GM19397 (cell line): ENCODE results near the gene MBTPS2.
"Not testable (repeated sequence)": the region's sequence is repeated elsewhere in the genome, so short reads cannot be mapped to it uniquely, and the experiment has no call there.

Experiments used
- ATAC-seq: cut with Tn5 transposase; IDR thresholded peaks from one replicate; pipeline ENCODE4 v1.9.1; 2021; ENCODE audit warnings: mild to moderate bottlenecking, moderate library complexity; ENCODE audit not compliant: unreplicated experiment

MBTPS2 gene

DNA sequence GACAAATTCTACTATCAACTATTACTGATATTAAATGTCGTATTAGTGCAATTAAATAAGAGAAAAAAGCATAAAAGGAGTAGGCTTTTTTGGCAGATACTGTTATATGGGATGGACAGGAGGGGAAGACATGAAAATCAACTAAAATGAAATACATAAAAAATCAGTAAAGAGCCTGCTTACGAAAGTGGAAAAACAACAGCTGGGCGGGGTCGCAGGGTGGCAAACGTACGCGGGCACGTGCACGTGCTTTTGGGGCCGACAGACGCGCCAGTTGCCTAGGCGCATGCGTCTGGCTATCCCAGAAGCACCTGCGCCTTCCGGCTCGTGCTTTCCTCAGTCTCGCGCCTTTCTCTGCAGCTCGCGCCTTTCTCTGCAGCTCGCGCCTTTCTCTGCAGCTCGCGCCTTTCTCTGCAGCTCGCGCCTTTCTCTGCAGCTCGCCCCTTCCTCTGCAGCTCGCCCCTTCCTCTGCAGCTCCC is 16.6 kb downstream of the MBTPS2 start, which contains the start of gene YY2:
Gene YY2 (plus strand): TSS at position 51 of the 479 bp plus-strand sequence. CDS start 498 bp downstream, outside the sequence.
- no peak for ATAC-seq

DNA sequence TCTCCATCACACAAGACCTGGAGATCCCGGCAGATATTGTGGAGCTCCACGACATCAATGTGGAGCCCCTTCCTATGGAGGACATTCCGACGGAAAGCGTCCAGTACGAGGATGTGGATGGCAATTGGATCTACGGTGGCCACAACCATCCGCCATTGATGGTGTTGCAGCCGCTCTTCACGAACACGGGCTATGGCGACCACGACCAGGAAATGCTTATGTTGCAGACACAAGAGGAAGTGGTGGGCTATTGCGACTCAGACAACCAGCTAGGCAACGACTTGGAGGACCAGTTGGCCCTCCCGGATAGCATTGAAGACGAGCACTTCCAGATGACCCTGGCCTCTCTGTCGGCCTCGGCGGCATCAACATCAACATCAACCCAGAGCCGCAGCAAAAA is 17.1 kb downstream of the MBTPS2 start:
- no peak for ATAC-seq

DNA sequence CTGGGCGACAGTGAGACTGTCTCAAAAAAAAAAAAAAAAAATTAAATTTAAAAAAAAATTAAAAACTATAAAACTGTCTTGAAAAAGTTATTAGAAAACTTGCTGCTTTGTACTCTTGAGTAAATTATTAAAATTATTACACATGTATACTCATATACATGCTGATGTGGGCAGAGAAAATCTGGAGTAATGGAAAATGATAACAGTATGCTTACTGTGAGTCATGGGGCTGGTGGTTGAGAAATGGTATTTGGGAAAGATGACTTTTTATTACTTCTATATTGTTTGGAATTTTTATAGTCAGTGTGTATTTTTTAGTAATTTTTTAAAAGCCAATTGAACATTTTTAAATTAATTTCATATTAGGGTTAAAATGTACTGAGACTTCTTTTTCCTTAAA is 23.8 kb downstream of the MBTPS2 start:
- ATAC-seq: no peak

DNA sequence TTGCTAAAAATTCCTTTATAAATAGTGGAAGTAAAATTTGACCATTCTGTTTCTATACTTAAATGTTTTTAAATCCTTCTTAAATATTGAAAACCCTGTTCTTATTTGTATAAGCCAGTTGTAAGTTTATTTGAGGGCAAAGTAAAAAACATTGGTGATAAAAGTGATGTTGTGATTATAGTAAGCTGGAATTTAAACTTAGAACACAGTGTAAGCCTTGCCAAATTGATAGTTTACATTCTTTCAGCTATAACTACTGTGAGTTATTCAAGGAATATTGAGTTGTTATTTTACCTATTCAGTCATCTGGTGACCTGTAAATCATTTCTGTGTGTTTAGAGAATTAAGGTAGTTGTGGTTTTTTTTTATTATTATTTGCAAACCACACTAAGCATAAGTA is 26.0 kb downstream of the MBTPS2 start:
- ATAC-seq: no peak

DNA sequence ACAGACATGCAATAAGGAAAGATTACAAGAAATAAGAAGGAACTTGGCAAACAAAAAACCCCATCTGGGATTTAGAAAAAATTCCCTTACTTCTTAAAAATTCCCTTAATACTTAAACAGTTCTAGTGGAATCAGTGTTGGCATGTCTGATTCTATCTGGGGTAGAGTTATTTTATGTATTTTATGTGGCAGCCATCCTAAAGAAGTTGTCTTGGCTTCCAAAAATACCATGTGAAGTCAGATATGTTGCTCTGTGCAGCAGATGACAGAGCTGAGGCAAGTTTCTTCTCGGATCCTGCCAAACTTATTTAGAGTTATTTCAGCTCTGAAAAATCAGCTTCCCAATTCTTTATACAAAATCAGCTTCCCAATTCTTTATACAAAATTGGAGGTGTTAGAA is 31.1 kb downstream of the MBTPS2 start:
- ATAC-seq: no peak

DNA sequence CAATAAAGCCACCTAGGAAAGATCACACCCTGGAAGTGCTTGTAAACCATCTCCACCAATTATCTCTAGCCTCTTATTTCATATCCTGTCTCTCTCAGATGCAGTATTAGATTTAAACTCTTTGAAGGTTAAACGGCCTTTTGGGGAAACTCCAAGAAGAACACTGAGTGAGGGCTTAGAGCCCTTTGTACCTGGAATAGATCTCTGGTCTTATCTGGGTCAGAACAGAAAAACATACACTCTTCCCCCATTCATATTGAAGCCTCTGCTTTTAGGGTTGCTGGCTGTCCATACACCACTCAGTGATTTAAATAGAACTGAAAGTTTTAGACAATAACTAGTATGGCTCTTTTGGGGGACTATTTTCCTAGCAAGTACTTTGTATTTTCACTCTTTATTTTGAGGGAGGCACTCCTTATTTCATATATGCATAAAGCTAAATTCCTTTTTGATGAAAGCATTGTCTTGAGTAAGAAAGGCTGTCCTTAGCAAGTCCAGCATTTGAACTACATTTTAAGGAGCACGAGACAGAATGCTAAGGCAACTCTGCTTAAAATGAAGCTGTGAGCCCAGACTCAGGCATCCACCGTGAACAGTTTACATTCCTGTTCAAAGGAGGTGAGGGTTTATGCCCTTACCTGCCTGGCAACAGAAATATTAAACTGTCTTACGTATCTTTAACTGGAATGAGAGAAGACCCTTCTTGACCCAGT is 33.8 kb downstream of the MBTPS2 start:
- ATAC-seq: no peak

DNA sequence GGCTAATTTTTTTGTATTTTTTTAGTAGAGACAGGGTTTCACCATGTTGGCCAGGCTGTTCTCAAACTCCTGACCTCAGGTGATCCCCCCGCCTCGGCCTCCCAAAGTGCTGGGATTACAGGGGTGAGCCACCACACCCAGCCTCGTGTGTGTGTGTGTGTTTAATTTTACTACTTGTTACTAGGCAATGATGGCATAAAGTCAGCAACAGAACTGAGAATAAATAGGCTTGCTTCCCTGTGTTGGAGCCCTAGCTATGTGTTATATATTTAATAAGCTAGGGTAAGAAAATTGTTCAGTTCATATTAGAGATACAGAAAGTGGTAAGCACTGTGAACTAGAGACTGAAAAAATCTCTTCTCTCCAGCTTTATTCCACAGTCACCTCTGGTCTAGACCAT is 34.8 kb downstream of the MBTPS2 start:
- ATAC-seq: not testable (repeated sequence)

DNA sequence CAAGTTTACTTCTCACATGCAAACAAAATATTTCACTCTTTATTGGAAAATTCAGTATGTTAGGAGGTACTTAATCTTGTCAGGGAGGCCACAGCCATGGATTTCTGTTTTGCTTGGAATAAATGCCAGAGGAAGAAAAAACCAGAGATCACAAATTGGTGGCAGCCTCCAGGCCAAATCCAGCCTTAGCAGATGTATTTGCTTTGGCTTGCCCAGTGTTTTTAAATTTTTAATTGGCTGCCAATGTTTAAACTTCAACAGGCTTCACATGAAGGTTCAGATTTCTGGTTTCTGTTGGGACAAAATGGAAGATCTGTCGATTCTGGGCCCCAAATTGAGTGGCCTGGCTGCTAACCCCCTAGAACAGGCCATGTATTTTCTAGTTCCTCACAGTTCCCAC is 35.6 kb downstream of the MBTPS2 start:
- ATAC-seq: no peak

DNA sequence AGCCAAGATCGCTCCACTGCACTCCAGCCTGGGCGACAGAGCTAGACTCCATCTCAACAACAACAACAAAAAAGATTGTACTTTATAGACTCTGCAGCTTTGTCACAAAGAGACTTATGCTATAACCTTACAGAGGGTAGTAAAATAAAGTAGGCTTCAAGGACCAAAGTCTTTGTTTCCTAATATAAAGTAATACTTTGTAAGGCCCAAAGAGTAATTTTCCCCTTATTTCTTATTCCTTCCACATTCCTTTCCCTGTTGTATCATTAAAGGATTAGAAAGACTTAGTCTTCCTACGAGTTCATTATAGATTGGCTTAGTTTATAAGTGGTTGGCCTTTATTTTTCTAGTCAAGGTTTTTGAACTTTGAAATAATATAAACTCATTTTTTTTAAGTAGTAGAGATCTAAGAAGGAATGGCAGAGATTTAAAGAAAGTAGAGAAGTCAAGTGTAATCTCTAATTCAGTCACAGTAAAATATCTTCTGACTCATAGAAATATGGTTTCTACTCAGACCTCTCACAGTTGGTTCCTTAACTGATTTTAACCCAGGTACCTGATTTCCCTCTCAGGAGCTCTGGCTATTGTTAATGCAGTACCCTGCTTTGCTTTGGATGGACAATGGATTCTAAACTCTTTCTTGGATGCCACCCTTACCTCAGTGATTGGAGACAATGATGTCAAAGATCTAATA is 42.6 kb downstream of the MBTPS2 start:
- ATAC-seq: no peak

DNA sequence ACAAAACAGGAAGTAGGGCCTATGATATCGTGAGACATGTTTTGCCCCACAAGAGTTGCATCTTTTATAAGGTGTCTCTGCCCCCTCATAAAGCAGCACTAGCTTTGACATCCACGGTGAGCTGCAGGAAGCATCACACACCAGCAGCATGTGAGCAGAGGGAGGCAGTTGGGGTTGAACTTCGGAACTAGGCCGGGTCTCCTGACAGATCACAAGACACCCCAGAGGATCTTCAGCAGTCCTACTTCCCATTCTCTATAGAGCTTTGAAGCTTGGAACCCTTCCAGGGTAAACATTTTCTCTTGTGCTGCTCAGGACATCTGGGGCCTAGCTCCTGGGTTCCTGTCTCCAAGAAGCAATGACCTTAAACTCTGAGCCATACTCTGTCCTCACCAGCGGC is 43.8 kb downstream of the MBTPS2 start:
- ATAC-seq: no peak

DNA sequence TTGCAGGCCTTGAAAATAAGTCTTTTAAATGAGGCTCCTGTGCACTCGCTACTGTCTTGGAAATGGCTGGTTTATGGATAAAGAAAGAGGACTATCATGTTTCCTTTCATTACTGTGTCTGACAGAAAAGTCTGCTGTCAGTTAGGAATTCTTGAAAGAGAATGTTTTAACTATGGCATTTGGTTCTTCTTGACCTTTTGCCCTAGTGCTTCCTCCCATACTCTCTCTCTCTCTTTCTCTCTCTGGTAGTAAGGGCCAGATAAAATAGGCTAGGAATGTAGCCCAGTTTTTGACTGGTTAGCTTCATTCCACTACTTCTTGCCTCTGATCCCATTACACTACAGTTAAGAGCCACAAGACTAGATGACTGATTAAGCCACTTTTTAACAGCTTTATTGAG is 46.2 kb downstream of the MBTPS2 start:
- ATAC-seq: no peak

DNA sequence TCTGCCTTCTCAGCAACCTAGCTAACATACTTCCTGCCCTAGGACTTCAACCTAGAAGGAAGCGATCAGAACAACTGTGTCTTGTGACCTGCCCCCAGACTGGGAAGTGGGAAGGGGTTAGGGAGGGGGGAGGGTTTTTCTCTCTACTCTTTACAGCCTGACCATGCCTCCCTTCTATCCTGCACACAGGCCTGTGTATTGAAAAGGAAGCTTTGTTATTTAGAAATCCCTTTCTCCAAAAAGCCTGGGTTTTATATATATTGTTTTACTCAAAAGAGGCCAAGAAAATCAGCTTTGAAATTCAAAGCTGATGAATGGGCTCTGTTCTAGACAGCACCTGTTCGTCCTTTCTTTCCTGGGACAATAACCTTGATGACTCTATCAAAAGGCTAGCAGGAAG is 65.9 kb downstream of the MBTPS2 start:
- ATAC-seq: no peak

DNA sequence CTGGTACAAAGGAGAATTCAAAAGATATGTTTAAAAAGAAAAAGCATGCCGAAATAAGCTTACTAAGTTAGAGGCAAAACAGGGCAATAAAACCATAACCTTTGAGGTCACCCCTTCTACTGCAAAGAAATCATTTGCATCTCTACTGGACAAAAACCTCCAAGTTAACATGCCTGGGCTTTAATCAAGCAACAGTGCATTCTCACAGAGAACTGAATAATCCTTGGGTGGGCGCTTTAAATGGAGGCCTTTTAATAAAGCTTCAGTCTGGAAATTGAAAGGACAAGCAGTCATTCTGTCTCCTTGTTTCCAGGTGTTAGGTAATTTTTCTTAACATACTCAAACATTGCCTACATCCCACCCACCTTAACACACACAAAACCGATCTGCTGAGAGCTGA is 66.5 kb downstream of the MBTPS2 start:
- ATAC-seq: no peak

DNA sequence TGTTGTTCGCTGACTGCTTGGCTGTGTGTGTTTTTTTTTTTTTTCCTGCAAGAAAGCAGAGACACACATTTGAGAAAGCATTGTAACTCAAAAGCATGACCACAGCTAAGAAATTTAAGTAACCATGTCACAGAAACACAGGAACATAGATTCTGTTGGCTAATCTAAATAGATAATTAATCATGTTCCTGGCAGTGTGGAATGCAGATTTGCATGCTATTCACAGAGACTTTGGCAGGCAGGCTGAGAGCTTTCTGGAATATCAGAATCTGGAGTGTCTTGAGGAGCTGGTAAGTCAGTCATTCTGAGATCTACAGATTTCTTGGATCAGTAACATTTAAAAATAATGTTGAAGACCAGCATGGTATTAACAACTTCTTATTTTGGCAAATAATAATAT is 67.8 kb downstream of the MBTPS2 start:
- no peak for ATAC-seq

DNA sequence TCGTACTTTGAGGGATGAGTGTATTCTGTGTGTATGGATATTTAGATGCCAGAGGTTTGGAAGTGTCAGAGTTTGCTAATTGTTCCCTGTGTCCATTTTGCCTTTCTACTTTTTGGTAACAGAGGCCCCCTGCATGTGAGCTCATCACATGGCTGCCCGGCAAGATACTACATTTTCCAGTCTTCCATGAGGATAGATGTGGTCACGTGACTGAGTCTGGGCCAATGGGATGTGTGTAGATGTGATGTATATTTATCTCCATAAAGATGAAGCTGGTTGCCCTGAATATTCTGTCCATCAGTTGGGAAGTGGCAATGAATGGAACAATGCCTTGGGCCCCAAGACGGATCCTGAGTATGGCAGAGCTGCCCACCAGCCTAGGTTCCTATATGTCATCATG is 72.1 kb downstream of the MBTPS2 start:
- no peak for ATAC-seq

DNA sequence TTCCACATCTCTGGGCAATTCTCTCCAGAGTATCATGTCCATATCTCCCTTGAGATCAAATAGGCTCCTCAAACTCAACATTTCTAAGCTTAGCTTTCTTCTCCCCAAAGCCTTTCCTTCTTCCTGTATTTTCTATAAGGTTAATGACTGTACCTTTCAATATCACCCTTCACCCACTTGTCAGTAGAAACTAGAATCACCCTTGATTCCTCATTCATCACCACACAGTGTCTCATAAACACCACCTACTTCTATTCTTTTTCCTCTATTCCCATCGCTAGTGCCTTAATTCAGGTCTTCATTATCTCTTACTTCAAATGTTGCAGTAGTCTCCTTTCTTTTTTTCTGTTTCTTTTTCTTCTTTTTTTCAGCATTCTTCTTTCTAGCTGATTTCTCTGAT is 72.8 kb downstream of the MBTPS2 start:
- ATAC-seq: no peak

DNA sequence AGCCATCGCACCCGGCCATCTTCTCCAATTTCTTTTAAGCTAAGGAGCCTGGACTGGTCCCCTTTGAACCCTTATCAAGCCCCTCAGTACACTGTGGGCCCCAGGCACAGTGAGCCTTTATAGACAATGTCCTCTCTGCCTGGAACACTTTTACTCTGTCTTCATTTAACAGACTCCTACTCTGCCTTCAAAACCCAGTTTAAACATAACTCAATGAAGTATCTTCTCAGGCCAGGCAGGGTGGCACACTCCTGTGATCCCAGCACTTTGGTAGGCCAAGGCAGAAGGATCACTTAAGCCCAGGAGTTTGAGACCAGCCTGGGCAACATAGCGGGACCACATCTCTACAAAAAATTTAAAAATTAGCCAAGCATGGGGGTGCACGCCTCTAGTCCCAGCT is 73.6 kb downstream of the MBTPS2 start:
- ATAC-seq: no peak

DNA sequence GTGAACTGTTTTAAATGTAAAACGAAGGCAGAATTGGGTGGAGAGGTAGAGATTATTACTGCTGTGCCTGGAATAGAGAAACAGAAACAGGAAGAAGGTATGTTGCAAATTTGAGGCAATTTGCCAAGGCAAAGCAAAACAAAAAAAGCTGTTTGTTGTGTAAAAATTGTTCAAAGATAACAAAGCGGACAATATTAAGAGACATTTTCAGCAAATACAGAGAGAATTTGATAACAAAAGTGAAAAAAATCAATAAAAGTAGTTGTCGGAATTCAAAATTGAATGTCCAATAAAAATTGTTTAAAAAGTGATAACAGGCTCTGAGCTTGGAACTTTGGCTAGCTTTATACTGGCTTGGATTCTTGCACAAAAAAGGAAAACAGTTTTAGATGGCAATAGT is 86.7 kb downstream of the MBTPS2 start:
- no peak for ATAC-seq

DNA sequence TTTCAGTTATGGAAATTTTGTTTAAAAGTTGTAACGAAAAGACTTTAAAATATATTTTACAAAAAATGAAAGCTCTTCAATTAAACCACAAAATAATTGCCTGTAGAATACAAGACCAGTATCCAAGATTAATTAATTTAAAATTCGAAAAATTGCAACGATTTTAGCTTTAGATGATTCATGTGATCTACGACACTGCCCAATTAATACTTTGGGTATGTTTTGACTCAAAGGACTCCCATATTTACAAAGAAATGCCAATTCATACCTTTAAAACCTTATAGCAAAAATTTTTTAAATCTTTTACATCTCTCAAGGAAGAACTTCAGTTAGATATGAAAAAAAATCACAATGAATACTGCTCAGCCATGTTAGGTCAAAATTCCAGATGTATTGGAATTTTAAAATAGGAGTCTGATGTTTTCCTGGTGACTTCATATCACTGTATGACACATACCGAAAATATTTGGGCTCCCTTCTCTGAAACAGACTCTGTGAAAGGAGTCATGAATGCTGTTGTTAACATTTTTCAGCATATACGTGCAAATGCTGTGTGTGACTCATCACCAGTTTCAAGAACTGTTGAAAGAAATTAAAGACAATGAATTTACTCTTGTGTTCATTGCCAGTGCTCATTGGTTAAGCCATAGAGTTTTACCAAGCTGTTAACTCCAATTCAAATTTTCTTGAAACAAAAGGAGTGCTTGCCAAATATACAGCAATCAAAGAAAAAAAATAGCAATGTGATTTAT is 87.3 kb downstream of the MBTPS2 start:
- no peak for ATAC-seq

DNA sequence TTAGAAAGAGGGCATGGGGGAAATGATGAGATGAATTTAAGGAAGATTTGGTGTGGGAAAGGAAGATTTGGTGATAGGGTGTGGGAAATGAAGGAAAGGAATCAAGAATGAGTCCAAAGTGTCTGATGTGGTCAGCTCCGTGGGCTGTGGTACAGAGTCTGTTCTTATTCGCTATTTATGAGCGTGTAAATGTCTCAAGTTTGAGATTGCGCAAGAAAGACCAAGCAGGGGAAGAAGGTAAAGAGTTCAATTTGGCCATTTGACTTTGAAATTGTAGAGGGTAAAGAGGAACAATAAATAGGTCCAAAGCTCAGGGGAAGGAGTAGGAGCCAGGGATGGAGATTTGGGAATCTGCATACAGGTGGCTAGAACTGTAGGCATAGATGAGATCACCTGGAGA is 89.8 kb downstream of the MBTPS2 start:
- ATAC-seq: no peak

DNA sequence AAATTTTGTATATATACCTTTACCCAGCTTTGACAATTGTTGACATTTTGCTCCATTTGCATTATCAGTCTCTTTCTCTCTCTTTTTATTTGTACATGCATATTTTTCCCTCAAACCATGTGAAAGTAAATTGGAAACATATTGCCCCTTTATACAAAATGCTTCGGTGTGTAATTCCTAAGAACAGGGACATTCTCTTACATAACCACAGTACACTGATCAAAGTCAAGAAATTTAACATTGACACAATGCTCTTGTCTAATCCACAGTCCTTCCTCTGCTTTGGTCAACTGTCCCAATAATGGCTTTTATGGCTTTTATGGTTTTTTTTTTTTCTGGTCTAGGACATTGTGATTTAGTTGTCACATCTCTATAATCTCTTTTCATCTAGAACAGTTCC is 91.6 kb downstream of the MBTPS2 start:
- no peak for ATAC-seq
